Stimulated activated naive CD4-positive, alpha-beta T cell treated with Interleukin-2 at 50 U/mL for 16 hours (primary cell): ENCODE results near the gene FAM162A.
"Not testable (repeated sequence)": the region's sequence is repeated elsewhere in the genome, so short reads cannot be mapped to it uniquely, and the experiment has no call there.

Experiments
- DNase-seq: peaks from one replicate; lab custom pipeline; 2025; lab: John Stamatoyannopoulos, UW

The FAM162A gene

DNA sequence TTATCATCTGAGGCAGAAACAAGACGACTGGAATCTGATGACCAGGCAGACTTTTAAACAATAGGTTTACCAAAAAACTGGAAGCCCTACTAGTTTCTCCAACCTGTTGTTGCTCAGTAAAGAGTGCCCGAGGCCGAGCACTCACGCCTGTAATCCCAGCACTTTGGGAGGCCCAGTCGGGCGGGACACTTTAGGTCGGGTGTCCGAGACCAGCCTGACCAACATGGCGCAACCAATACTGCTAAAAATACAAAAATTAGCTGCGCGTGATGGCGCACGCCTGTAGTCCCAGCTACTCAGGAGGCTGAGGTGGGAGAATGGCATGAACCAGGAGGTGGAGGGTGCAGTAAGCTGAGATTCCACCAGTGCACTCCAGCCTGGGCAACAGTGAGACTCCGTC is 33.0 kb downstream of the FAM162A start:
- DNase-seq, result no peak

DNA sequence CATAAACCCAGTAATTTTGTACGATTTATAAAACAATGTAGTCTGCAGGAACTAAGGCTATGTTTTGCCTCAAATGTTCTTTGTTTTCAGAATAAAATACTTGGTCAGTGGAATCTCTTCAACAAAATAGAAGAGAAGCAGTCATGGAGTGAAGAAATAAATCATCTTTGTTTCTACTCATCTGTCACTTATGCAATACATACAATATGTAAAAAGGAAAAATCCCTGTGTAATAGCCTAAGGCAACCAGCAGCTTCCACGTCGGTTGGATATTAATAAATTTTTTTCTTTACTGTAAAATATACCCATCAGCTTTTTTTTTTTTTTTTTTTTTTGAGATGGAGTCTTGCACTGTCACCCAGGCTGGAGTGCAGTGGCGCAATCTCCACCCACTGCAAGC is 37.1 kb downstream of the FAM162A start:
- DNase-seq, result no peak

DNA sequence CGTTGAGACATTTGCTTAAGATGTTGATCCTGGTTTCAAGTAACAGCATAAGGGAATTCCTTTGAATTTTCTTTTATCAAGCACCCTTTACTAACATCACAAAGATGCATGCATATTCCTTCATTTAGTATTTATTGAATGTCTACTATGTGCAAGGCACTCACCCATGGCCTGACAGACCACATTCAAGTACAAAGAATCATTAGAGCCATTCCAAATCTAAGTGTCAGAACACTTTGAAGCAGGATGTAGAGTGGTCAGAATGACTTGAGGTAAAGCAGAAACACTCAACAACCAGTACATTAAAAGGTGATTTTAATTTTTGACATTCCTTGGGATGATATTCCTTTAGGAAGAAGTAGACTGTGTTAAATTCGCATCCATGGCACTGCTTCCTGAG is 37.9 kb downstream of the FAM162A start:
- DNase-seq, result no peak

DNA sequence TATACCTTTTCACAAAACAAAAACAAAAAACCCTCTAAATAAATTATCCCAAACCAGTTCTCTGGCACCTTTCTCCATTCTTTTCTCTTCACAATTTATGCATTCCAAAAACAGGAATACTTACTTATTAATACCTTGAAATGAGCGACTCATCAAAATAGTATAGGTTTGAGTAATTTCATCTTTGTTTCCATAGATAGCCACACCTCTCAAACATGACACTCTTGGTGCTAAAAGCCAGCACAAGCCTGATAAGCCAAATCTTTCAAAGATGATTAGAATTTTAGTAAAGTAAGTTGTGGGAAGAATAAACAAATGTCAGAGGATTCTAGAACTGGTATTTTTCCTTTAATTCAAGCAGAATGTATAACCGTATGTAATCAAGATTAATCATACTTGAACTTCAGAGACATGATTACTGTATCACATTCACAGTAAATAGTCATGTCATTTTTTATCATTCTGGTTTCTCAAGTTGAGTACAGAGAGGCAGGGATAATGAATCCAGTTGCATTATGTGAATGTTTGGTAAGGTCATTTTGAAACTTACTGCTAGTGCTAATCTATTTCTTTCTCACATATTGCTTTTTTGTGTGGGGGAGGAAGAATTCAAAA is 44.0 kb downstream of the FAM162A start:
- DNase-seq, result no peak

DNA sequence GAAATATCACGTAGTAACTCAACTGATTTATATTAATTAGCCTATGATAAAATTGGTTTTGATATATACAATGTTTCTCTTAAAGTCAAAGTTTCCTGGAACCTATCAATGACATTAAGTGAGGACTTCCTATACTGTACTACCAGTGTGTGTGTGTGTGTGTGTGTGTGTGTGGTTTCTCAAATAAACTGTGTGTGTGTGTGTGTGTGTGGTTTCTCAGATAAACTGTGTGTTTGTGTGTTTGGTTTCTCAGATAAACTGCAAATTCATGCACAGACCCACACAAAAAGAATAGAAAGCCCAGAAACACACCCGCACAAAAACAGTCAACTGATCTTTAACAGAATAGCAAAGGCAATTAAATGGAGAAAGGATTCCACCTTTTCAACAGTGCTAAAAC is 46.4 kb downstream of the FAM162A start:
- no peak for DNase-seq

DNA sequence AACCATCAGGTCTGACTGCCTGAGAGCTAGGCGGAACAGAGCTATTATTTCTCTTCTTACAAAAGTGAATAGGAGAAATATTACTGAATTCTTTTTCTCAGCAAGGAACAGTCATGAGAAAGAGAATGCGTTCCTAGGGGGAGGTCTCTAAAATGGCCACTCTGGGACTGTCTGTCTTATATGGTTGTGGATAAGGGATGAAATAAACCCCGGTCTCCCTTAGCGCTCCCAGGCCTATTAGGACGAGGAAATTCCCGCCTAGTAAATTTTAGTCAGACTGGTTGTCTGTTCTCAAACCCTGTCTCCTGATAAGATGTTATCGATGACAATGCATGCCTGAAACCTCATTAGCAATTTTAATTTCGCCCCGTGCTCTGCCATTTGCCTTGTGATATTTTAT is 52.0 kb downstream of the FAM162A start:
- no peak for DNase-seq

DNA sequence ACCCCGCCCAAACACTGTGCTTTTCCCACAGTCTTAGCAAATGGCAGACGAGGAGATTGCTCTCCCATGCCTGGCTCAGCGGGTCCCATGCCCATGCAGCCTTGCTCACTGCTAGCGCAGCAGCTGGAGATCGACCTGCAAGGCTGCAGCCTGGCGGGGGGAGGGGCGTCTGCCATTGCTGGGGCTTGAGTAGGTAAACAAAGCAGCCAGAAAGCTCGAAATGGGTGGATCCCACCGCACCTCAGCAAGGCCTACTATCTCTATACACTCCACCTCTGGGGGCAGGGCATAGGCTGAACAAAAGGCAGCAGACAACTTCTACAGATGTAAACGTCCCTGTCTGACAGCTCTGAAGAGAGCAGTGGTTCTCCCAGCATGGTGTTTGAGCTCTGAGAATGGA is 59.1 kb downstream of the FAM162A start:
- DNase-seq, result no peak

DNA sequence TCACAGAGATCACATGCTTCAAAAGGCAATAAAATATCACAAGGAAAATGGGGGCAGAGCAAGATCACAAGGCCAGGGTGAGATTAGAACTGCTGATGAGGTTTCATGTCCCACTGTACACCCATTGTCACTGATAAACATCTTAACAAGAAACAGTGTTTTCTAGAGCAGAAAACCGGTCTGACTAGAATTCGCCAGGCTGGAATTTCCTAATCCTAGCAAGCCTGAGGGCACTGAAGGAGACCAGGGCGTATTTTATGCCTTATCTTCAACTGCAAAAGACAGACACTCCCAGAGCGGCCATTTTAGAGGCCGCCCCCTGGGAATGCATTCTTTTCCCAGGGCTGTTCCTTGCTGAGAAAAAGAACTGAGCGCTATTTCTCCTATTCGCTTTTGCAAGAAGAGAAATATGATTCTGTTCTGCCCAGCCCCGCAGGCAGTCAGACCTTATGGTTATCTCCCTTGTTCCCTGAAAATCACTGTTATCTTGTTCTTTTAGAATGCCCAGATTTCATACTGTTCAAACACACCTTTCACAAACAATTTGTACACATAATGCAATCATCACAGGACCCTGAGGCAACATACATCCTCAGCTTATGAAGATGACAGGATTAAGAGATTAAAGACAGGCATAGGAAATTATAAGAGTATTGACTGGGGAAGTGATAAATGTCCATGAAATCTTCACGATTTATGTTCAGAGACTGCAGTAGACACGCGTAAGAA is 59.9 kb downstream of the FAM162A start:
- DNase-seq, result not testable (repeated sequence)

DNA sequence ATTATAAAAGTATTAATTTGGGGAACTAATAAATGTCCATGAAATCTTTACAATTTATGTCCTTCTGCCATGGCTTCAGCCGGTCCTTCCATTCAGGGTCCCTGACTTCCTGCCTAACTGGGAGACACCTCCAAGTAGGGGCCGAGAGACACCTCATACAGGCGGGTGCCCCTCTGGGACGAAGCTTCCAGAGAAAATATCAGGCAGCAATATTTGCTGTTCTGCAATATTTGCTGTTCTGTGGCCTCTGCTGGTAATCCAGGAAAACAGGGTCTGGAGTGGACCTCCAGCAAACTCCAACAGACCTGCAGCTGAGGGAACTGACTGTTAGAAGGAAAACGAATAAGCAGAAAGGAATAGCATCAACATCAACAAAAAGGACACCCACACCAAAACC is 60.5 kb downstream of the FAM162A start:
- DNase-seq, result not testable (repeated sequence)

DNA sequence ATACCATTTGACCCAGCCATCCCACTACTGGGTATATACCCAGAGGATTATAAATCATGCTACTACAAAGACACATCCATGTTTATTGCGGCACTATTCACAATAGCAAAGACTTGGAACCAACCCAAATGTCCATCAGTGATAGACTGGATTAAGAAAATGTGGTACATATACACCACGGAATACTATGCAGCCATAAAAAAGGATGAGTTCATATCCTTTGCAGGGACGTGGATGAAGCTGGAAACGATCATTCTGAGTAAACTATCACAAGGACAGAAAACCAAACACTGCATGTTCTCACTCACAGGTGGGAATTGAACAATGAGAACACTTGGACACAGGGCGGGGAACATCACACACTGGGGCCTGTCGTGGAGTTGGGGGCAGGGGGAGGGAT is 64.2 kb downstream of the FAM162A start:
- DNase-seq, result not testable (repeated sequence)

DNA sequence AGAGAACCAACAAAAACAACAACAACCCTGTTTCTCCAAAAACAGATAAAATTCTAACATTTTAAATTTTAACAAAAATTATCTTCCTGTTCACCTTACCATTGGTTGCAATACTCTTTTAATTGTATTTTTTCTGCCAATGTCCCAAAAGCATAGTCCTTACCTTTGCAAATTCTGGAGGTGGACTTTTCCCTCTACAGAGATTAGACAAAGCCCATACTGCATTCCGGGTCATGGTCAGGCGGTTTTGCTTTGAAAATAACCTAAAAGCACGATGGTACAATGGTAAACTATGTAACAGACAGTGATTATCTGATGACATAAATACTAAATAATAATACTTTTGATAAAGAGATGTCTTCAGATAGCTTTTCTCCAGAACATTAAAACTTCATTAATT is 67.4 kb downstream of the FAM162A start:
- DNase-seq, result no peak

DNA sequence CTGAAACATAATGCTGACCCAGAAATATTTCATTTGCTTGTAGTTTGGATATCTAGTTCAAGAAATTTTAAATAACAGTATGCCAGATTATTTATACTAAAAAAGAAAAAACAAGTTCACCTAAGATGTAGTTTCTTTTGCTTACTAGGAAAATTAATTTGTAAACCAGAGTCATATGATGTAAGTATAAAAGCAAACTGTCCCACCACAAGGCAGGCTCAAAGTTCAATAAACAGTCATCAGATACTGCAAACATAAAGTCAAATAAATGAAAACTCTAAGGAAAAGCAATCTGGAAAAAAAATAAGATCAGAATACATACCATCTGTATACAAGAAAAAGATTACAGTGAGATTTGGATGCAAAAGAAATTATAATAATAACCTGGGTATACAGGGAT is 72.1 kb downstream of the FAM162A start:
- DNase-seq, result no peak

DNA sequence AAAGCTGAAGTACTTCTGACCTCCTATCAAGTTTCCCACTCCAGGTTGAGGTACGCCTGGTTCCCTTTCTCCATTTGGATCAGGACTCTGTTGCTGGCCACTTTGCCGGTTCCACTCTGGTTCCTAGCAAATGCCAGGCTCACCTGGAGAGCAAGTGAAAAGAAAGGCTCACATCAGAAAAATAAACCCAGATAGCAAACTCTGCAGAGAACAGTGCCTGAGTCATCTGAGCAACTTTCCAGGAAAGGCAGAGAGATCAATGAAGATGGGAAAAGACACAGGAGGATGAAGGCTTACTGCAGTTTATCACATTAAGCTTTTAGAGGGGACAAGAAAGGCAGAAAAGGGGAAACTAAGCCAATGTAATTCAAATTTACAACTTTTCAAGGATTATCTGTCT is 73.7 kb downstream of the FAM162A start:
- no peak for DNase-seq

DNA sequence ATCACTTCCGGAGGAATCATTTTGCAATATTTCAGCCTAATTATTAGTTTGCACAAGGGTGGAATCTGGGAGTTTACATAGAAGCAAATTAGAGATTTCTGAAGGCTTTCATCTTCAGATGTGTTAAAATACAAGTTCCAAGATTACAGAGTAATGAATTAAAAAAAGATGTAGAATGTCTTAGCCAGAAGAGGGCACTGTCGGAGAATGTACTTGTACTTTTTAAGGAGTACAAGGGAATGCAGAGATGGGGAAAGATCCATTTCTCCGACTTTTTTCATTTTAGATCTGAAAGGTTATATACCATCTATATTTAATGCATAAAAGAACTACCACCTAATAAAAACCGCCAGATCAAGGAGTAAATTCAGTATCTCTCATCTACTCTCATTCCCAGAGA is 75.0 kb downstream of the FAM162A start:
- DNase-seq, result no peak

DNA sequence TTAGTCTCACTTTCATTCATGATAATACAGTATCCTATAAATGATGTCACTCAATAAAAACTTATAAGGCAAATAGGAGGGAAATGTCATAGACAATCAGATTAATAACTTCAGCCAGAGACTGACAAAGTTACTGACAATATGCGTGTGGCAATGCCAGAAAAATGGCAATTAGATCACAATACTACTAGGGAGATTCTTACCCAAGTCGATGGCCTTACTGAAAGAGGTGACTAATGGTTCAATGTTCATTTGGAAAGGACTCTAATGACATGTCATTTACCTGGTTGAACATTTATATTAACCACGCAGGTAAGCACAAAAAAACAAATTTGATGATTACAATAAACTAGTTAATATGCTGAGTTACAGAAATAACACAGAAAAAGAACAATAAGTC is 77.8 kb downstream of the FAM162A start:
- DNase-seq, result no peak
